ENCODE results near the gene PRKCZ. TPM values are rescaled to one million over a fixed set of nuclear protein-coding genes. Genes with fewer than 3 reads are reported as not detected.

The PRKCZ gene
- total RNA-seq, 1 experiment from 2014 or later: 36.0 TPM

DNA sequence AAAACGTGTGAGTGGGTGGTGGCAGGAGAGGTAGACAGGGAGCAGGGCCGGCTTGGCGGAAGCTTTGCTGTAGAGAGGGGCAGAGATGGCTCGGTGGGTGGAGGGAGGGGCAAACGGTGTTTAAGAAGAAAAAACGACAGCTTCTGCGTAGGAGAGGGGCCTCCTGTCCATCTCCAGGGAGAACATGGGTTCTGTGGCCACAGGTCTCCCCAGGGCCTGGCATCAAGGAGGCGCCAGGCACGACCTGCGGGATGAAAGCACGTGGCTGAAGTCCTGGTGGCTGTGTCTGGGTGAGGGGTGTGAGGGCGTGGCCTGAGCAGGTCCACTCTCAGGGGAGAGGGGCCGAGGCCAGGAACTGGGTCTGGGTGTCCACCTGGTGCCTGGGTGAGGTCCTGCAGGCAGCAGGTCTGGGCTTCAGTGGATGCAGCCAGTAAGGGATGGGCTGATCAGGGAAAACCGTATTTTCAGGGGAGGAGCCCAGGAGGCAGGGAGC, 940 bp upstream of the PRKCZ start:
- no peaks in the 10 kb centered on the region for H4K20me1 ChIP-seq (ENCODE audit: insufficient read depth)
- peaks cover 11% of the 10 kb centered on the region for H3K79me2 ChIP-seq (ENCODE audit: low read depth)
- no peaks in the 10 kb centered on the region; the same call in 1 of the 2 replicates for H3K27me3 ChIP-seq (ENCODE audit: insufficient read depth, low read depth)
- intact Hi-C loops (cut with micrococcal nuclease; ENCODE audit: unreplicated experiment): no loop called here
- H2AFZ ChIP-seq: peak overlapping the region; percentile 84
- no peaks in the 10 kb centered on the region for H3K9me2 ChIP-seq (ENCODE audit: insufficient read depth)
- H3K36me3 ChIP-seq (ENCODE audit: low read depth): no peaks in the 10 kb centered on the region
- no peaks in the 10 kb centered on the region for H3K9me3 ChIP-seq (ENCODE audit: insufficient read depth, low read depth)
- TSS peak; percentile 85 for BruUV-seq (replicated peaks)
- no peak for TF ChIP-seq EZH2 (IDR thresholded peaks at IDR 0.05; ENCODE audit: low read depth)
- TF ChIP-seq, protein P1, sequence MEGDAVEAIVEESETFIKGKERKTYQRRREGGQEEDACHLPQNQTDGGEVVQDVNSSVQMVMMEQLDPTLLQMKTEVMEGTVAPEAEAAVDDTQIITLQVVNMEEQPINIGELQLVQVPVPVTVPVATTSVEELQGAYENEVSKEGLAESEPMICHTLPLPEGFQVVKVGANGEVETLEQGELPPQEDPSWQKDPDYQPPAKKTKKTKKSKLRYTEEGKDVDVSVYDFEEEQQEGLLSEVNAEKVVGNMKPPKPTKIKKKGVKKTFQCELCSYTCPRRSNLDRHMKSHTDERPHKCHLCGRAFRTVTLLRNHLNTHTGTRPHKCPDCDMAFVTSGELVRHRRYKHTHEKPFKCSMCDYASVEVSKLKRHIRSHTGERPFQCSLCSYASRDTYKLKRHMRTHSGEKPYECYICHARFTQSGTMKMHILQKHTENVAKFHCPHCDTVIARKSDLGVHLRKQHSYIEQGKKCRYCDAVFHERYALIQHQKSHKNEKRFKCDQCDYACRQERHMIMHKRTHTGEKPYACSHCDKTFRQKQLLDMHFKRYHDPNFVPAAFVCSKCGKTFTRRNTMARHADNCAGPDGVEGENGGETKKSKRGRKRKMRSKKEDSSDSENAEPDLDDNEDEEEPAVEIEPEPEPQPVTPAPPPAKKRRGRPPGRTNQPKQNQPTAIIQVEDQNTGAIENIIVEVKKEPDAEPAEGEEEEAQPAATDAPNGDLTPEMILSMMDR (conservative IDR thresholded peaks at IDR 0.05): peak; percentile 69
- peak overlapping the region; percentile 84 for H3K4me2 ChIP-seq
- ChIA-PET CTCF (interaction anchor here (0.6 to 1.0 kb wide), 3 partner anchors 36 to 166 kb away, joined by 3 to 18 read pairs (median 6); no protein-coding TSS in a partner anchor), POLR2A (ENCODE audit: unreplicated experiment) (no interaction called here)
- H3F3A ChIP-seq (ENCODE audit: insufficient read depth, low read depth): peaks cover 12% of the 10 kb centered on the region; the same call in 1 of the 2 replicates
- H3K4me1 ChIP-seq (replicated peaks; ENCODE audit: insufficient read depth): 0 out of 2 replicates have a peak, but pooled peaks cover 5% of the 10 kb centered on the region
- peak; percentile 51 to 64 for DNase-seq
- peak overlapping the region; percentile 56 for H3K27ac ChIP-seq
- peak overlapping the region; percentile 60 for H3K4me3 ChIP-seq

DNA sequence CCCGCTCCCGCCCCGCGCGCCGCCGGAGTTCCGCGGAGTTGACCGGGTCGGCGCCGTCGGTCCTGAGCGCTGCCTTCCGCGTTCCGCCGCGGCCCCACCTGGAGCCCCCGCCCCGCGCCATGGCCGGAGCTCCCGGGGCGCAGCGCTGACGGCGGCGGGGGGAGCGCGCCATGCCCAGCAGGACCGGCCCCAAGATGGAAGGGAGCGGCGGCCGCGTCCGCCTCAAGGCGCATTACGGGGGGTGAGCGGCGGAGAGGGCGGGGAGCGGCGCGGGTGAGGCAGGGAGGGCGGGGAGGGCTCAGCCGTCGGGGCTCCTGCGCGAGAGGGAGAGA, 216 bp downstream of the PRKCZ start:
- peak overlapping the region; percentile 86 for H2AFZ ChIP-seq
- TF ChIP-seq, protein P1 (conservative IDR thresholded peaks at IDR 0.05): no peak
- no peak for TF ChIP-seq EZH2 (IDR thresholded peaks at IDR 0.05; ENCODE audit: low read depth)
- H3K9me2 ChIP-seq (ENCODE audit: insufficient read depth): no peaks in the 10 kb centered on the region
- H3K27me3 ChIP-seq (ENCODE audit: insufficient read depth, low read depth): no peaks in the 10 kb centered on the region
- H3K36me3 ChIP-seq (ENCODE audit: low read depth): no peaks in the 10 kb centered on the region
- no peaks in the 10 kb centered on the region for H3K9me3 ChIP-seq (ENCODE audit: insufficient read depth, low read depth)
- no peak overlapping the region for H3K27ac ChIP-seq
- H3K4me1 ChIP-seq (replicated peaks; ENCODE audit: insufficient read depth): 0 out of 2 replicates have a peak, but pooled peaks cover 5% of the 10 kb centered on the region
- H3K4me3 ChIP-seq: peak overlapping the region; percentile 79
- H3K79me2 ChIP-seq (ENCODE audit: low read depth): peaks cover 11% of the 10 kb centered on the region
- intact Hi-C loops (cut with micrococcal nuclease; ENCODE audit: unreplicated experiment): loop anchor here (2.0 kb wide), 1 partner anchor 84 kb away; no protein-coding TSS in a partner anchor
- peaks cover 7% of the 10 kb centered on the region; the same call in 1 of the 2 replicates for H3F3A ChIP-seq (ENCODE audit: insufficient read depth, low read depth)
- peak in 1 of 2 experiments; percentile 46 for DNase-seq
- no TSS peak for BruUV-seq (replicated peaks)
- H4K20me1 ChIP-seq (ENCODE audit: insufficient read depth): no peaks in the 10 kb centered on the region
- POLR2A ChIA-PET (ENCODE audit: unreplicated experiment): no interaction called here
- CTCF ChIA-PET: interaction anchor here (0.7 kb wide), 1 partner anchor 144 kb away, joined by 15 read pairs; no protein-coding TSS in a partner anchor
- peak overlapping the region; percentile 87 for H3K4me2 ChIP-seq

DNA sequence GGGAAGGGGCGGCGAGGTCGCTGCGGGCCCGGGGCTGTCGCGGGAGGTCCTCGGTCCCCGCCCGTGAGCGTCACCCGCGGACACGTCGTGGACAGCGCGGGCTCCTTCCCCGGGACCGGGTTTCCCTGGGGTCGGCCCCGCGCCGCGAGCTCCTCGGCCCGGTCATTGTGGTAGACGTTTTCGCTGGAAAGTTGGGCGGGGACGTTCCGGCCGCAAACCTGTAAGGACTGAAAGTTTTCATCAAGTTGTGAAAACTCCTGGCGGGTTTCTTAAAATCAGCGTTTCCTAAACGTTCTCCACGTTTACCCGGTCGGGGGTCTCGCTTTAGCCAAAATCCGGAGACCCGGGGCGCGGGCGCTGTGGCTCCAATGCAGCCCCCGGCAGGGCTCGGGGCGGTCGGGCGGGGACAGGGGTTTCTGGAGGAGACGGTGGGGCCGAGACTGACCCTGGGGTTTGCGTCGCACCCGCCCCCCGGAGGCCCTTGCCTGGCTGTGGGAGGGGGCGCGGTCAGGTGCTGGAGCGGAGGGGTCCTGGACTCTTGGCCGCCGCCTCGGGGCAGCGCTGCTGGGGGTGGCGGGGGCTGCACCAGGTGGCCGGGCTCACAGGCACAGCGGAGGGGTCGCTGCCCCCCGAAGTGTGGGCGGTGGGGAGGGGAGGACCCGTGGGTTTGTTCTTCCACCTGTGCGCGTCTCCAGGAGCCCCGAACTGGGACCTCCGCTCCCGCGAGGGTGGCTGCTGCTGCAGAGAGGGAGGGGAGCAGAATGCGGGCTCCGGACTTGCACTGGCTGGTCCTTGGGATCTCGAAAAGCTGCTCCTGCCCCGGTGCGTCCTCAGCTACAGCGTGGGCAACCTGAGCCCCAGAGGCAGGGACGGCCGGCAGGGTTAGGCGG, 827 bp downstream of the PRKCZ start:
- TF ChIP-seq, protein P1 (conservative IDR thresholded peaks at IDR 0.05): no peak
- no peak for TF ChIP-seq EZH2 (IDR thresholded peaks at IDR 0.05; ENCODE audit: low read depth)
- no peaks in the 10 kb centered on the region for H4K20me1 ChIP-seq (ENCODE audit: insufficient read depth)
- CTCF ChIA-PET: interaction anchor here (0.7 kb wide), 1 partner anchor 145 kb away, joined by 15 read pairs; no protein-coding TSS in a partner anchor
- H3K27ac ChIP-seq: no peak overlapping the region
- DNase-seq: no peak
- 0 out of 2 replicates have a peak, but pooled peaks cover 5% of the 10 kb centered on the region for H3K4me1 ChIP-seq (replicated peaks; ENCODE audit: insufficient read depth)
- no peaks in the 10 kb centered on the region for H3K9me3 ChIP-seq (ENCODE audit: insufficient read depth, low read depth)
- BruUV-seq (replicated peaks): no TSS peak
- no peaks in the 10 kb centered on the region for H3K9me2 ChIP-seq (ENCODE audit: insufficient read depth)
- intact Hi-C loops (cut with micrococcal nuclease; ENCODE audit: unreplicated experiment): loop anchor here (2.0 kb wide), 1 partner anchor 84 kb away; no protein-coding TSS in a partner anchor
- no peaks in the 10 kb centered on the region for H3K36me3 ChIP-seq (ENCODE audit: low read depth)
- peak overlapping the region; percentile 86 for H2AFZ ChIP-seq
- POLR2A ChIA-PET (ENCODE audit: unreplicated experiment): no interaction called here
- peak overlapping the region; percentile 87 for H3K4me2 ChIP-seq
- H3K27me3 ChIP-seq (ENCODE audit: insufficient read depth, low read depth): no peaks in the 10 kb centered on the region
- H3F3A ChIP-seq (ENCODE audit: insufficient read depth, low read depth): peaks cover 1% of the 10 kb centered on the region; the same call in 1 of the 2 replicates
- peak overlapping the region; percentile 79 for H3K4me3 ChIP-seq
- peaks cover 11% of the 10 kb centered on the region for H3K79me2 ChIP-seq (ENCODE audit: low read depth)

Data from PC-9 (cell line).